Suppressor macrophage treated with lipopolysaccharide for 4 hours (primary cell): ENCODE data around the gene KCTD8.

ENCODE experiments used
- DNase-seq: peaks from one replicate; pipeline ENCODE4 v3.0.0-alpha.2; 2020

KCTD8 gene

DNA sequence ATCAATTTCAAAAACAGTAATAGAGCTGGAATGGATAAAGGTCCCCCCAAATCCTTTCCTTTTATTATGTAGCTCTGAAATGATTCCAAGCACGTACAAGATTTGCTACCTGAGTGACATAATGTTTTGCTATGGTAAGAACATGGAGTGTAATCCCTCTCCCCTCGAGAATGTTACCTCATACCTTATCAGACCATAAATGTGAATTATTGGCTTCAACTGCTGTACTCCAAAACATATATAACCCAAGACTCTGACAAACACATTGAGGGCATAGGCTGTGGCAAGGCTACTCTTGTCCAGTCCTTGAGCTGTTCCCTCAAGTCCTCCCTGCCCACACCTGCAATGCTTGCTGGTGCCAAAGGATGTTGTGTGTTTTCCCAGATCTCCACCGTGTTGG, 286.9 kb downstream of the KCTD8 start:
- no peak for DNase-seq

GRCh38 chr4:44160776-44161367, 287.7 kb downstream of the KCTD8 start:
- no peak for DNase-seq

GRCh38 chr4:44159991-44160390, 288.6 kb downstream of the KCTD8 start:
- no peak for DNase-seq

GRCh38 chr4:44157611-44158277, 290.9 kb downstream of the KCTD8 start:
- no peak for DNase-seq

GRCh38 chr4:44150091-44150576, 298.5 kb downstream of the KCTD8 start:
- no peak for DNase-seq

GRCh38 chr4:44149282-44149681, 299.3 kb downstream of the KCTD8 start:
- DNase-seq, result no peak

- no peak for DNase-seq
These were observed 301.0 kb downstream of the KCTD8 start for GRCh38 chr4:44147571-44148075.

GRCh38 chr4:44146516-44146915, 302.1 kb downstream of the KCTD8 start:
- no peak for DNase-seq

DNA sequence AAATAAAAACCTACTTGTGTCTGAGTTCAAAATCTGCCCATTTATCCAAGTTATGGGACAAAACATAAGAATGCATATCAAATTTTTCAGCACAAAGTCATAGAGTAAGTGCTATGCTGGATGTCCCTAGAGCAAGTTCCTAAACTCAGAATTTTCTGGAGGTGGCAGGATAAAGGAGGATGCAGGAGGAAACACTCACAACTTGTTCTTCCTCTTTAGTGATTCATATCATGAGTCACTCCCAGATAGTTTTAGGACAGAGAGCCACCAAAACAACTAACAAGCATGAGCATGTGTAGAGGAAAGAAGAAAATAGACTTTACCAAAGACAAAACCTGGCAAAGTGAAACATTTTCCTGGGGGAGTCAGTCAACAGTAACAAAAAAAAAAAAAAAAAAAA, 302.7 kb downstream of the KCTD8 start:
- DNase-seq, result no peak

DNA sequence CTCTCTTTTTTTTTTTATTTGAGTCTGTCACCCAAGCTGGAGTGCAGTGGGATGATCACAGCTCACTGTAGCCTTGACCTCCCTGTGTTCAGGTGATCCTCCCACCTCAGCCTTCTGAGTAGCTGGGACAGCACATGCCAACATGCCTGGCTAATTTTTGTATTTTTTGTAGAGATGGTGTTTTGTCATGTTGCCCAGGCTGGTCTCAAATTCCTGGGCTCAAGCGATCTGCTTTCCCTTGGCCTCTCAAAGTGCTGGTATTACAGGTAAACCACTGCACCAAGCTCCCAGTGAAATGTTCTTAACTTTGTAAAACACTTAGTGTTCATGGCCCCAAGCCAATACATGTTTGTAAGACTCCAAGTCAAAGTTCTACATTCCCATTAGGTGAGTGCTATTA, 316.1 kb downstream of the KCTD8 start:
- DNase-seq, result no peak
